ENCODE measurements around the gene ARHGAP40.
"Not testable (repeated sequence)": the region's sequence is repeated elsewhere in the genome, so short reads cannot be mapped to it uniquely, and the experiment has no call there.

The ARHGAP40 gene

DNA sequence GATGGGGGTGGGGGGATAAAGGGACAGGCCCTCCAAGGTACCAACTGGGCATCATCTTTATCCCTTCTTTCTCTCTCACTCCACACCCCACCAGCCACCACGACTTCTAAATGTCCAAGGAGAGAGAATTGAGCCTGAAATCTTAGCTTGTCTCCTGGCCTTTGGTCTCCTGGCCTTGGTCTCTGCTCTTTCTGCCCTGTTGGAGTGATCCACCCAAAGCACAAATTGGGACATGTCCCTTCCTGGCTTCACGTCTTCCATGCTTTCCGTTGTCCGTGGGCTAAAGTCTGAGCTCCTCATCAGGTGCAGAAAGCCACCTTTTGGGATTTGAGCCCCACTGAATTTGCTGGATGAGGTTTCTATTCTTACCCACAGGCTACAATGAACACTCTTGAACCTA is 12.3 kb upstream of the ARHGAP40 start:
- DNase-seq: no peak

DNA sequence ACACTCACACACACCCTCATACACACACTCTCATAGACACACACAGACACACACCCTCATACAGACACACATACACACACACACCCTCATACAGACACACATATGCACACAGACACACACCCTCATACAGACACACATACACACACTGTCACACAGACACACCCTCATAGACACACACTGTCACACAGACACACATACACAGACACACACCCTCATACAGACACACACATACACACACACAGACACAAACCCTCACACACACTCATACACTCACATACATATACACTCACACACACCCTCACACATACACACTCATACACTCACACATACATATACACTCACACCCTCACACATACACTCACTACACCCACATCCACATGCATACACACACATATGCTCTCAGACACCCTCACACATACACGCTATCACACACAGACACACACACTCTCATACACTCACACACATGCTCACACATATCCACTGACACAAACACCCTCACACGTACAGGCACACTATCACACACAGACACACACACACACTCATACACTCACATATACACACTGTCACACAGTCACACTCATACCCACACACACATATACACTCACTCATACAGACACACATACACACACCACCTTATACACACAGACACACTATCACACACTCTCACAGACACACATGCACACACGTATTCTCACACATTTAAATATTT is 11.5 kb upstream of the ARHGAP40 start:
- no peak for DNase-seq

- DNase-seq: no peak
These were observed 10.7 kb upstream of the ARHGAP40 start for GRCh38 chr20:38590676-38591473.

DNA sequence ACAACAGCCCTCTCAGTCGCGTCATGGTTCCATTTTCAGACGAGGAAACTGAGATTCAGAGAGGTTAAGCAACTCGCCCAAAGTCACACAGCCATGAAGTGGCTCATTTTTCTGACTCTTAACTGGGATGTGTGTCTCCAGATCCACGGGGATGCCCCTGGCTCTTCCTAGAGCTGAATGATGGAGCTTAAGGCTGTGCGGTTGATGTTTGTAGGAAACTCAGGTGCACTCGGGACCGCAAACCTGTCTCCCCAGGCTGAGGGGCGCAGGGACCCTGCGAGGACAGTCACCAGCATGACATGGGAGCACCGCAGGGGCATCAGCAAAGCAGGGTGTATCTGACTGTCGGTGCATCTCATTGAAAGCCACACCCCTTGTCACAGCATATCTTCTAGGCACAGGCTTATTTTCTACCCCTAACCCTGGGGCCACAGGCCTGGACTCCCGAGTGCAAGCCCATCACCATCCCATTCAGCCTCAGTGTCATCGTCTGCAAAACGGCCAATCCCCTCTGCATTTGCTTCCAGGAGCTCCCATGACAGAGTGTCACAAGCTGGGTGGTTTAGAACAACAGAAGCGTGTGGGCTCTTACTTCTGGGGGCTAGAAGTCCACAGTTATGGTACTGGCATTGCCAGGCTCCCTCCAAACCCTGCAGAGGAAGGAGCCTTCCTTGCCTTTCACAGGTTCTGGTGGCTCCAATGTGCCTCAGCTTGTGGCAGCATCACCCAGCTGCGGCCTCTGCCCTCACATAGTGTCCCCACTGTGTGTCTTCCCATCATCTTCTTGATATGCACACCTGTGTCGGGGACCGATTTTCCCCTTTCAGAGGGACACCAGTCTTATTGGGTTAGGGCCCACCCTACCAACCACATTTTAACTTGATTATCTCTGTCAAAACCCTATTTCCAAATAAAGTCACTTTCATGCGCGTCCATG is 9.9 kb upstream of the ARHGAP40 start:
- DNase-seq: no peak

DNA sequence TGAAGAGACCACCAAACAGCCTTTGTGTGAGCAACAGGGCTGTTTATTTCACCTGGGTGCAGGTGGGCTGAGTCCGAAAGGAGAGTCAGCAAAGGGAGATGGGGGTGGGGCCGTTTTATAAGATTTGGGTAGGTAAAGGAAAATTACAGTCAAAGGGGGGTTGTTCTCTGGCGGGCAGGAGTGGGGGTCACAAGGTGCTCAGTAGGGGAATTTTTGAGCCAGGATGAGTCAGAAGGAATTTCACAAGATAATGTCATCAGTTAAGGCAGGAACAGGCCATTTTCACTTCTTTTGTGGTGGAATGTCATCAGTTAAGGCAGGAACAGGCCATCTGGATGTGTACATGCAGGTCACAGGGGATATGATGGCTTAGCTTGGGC is 9.2 kb upstream of the ARHGAP40 start:
- DNase-seq: not testable (repeated sequence)

DNA sequence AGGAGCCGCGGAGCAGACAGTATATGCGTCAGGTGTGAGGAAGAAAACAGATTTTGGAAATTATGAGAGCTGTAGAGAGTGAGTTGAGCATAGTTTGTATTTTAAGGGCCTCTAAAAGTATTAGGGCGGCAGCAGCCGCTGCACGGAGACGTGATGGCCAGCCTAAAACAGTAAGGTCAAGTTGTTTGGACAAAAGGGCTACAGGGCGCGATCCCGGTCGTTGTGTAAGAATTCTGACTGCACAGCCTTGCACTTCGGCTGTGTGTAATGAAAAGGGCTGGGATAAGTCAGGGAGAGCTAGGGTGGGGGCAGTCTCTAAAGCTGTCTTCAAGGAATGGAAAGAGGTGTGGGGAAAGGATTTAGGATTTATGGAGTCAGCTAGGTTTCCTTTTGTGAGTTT is 7.3 kb upstream of the ARHGAP40 start:
- DNase-seq: not testable (repeated sequence)

GRCh38 chr20:38595886-38596285 is 5.7 kb upstream of the ARHGAP40 start:
- DNase-seq: not testable (repeated sequence)

- no peak for DNase-seq
These were observed 2.2 kb upstream of the ARHGAP40 start for GRCh38 chr20:38599410-38599882.

DNA sequence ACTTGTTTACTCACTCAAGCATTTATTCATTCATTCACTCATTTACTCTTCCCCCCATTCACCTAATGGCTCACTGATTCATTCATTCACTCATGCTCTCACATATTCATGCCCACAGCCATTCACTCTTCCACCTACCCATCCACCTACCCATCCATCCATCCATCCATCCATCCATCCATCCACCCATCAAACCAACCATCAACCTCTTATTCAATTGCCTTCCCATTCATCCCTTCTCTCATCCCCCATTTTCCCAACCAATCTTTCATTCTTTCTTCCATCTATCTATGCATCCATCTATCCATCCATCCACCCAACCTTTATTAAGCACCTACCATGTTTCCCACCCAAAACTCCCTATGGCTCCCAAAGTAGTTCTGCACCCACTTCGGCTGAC is 1.6 kb upstream of the ARHGAP40 start:
- no peak for DNase-seq

DNA sequence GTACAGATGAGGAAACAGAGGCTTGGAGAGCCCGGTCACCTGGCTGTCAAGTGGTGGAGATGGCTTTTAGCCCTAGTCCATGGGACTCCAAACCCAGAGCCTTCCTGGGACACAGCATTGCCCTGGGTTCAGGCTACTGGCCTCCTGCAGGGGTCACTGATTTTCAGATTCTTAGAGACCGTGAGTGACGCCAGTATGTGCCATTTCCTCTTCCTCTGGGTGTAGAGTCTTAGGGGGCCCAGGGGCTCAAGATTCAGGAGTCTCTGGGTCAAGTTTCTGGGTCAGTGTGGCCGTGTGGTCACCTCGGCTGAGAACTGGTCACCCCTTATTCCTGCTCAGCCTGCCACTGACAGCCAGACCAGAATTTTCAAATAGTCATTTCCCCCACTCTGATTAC is 574 bp downstream of the ARHGAP40 start:
- DNase-seq: no peak

- no peak for DNase-seq
These were observed 1.7 kb downstream of the ARHGAP40 start for GRCh38 chr20:38603286-38603685.

- DNase-seq: no peak
These were observed 3.3 kb downstream of the ARHGAP40 start for GRCh38 chr20:38604873-38605303.

DNA sequence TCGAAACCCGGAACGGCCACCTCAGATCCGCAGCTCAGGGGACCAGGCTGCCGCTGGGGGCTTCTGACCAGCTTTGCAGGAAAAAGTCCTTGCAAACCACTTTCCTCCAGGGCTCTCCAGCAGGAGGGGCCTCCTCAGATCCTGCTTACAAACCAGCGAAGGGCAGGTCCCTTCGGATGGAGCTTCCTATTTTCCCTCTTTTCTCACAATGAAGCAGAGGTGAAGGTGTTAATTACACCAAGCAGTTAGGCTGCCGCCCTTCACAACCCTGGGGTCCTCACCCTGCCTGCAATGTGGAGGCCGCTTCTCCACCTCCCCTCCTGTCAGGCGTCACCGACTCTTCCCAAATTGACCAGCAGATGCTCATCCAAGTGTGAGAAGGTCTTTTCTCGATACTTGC is 5.7 kb downstream of the ARHGAP40 start:
- no peak for DNase-seq

DNA sequence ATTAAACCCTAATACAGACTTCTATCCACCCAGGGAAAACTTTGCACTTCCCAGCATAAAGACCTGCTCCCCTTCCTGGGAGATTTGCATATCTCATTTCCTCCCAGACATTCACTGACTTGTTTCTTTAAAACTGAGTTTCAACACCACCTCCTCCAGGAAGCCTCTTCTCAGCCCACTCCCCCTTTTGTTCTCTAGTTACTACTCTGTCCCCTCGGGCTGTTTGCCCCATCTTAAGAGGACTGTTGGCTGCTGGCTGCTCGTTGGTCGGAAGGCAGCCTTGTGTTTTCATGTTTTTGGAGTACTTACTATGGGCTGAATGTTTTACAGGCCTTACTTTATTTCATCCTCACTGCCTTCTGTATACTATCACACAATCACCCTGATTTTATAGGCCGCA is 6.6 kb downstream of the ARHGAP40 start:
- no peak for DNase-seq

DNA sequence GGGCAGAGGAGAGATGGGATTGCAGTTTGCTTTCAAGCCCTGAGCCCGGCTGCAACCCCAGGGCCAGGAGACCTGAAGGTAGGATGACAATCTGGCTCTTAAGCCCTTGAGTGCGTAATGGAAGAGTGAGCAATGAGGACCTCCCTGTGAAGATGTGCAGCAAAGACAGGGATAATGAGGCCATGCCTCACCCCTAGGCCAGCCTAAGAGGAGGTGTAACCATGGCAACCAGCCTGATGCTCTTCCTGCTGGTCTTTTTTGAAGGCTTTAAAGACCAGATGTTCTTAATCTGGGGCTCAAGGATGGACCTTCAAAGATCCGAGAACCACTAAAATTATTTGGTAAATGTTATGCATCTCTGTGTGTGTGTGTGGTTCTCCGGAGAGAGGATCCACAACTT is 8.2 kb downstream of the ARHGAP40 start:
- DNase-seq: no peak

GRCh38 chr20:38610521-38610920 is 8.9 kb downstream of the ARHGAP40 start:
- DNase-seq: no peak

- DNase-seq: no peak
These were observed 11.3 kb downstream of the ARHGAP40 start for GRCh38 chr20:38612751-38613515.

GRCh38 chr20:38615283-38615682 is 13.7 kb downstream of the ARHGAP40 start:
- no peak for DNase-seq

- no peak for DNase-seq
These were observed 14.8 kb downstream of the ARHGAP40 start for GRCh38 chr20:38616457-38616856.

DNA sequence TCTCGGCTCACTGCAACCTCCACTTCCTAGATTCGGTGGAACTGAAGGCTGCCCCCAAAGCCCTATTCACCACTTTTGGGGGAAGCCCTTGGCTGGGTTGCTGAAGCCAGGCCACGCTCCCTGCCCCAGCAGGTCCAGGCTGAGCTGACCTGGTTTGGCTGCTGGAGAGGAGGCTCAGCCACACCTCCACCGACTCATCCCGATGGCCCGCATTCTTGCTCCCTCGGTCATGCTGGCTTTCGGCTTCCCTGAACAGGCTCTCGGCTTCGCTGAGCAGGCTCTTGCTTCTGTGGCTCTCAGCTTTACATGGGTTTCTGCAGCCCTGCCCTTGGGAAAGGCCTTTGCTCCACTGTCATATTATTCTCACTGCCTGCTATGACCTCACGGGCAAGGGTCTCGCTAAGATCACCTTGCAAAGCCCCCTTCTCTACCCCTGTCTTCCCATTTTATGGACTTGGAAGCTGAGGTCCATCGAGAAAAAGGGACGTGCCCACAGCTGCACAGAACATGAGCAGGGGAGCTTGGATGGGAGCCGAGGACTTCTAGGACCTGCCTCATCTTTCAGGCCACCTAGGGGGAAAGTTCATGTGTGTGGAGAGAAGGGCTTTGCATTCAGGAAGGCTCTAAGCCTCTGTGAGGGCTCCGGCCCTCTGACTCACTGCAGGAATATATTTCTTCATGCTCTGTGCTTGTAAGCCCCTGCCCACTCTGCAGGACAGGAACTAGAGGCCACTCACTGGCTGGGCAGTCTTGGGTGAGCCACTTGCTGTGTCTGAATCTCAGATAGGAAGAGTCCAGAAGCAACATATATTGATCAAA is 15.6 kb downstream of the ARHGAP40 start:
- DNase-seq: no peak

DNA sequence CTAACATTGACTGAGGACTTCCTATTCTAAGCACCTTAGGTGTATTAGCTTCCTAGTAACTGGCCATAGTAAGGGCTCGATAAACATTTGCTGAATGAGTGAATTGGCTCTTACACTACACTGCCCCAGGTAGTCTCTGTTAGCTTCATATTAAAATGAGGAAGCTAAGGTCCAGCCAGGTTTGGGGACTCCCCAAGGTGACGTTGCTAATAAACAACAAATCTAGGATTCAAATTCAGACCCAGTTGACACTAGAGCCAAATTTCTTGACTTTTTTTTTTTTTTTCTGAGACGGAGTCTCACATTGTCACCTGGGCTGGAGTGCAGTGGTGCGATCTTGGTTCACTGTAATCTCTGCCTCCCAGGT is 16.2 kb downstream of the ARHGAP40 start:
- no peak for DNase-seq

- no peak for DNase-seq
These were observed 18.8 kb downstream of the ARHGAP40 start for GRCh38 chr20:38620441-38620840.
